Ectodermal cell (in vitro differentiated cells): ENCODE measurements around the gene FOXO6.

ENCODE experiments used
- H3K27ac ChIP-seq: 2 replicates; pipeline ENCODE4 v1.7.0; 2013; ENCODE audit warnings: mild to moderate bottlenecking, low read depth, low read length; ENCODE audit not compliant: insufficient read depth, poor library complexity, severe bottlenecking
- H3K27me3 ChIP-seq: 2 replicates; pipeline ENCODE4 v1.7.0; 2013; ENCODE audit warnings: mild to moderate bottlenecking, low read length; ENCODE audit not compliant: insufficient read depth, control insufficient read depth, poor library complexity, severe bottlenecking
- H3K36me3 ChIP-seq: one replicate; pipeline ENCODE4 v1.7.0; 2013; ENCODE audit warnings: low read length; ENCODE audit not compliant: control insufficient read depth, insufficient read depth
- H3K4me1 ChIP-seq: one replicate; pipeline ENCODE4 v1.7.0; 2013; ENCODE audit warnings: low read length; ENCODE audit not compliant: control insufficient read depth, insufficient read depth
- H3K4me3 ChIP-seq: 2 replicates; pipeline ENCODE4 v1.7.0; 2013; ENCODE audit warnings: low read depth, low read length, control low read depth; ENCODE audit not compliant: insufficient read depth
- H3K9me3 ChIP-seq: 2 replicates; pipeline ENCODE4 v1.7.0; 2013; ENCODE audit warnings: mild to moderate bottlenecking, low read length, moderate library complexity; ENCODE audit not compliant: control insufficient read depth
- WGBS, 2 experiments: methylation state at CpG; one replicate each; pipeline ENCODE4 v1.1.7; 2013; ENCODE audit warnings: missing lambda C conversion rate in 2 of 2; 5-methylcytosine and 5-hydroxymethylcytosine counted together

FOXO6 gene

GRCh38 chr1:41378222-41378621, 17.0 kb downstream of the FOXO6 start:
- no peaks in the 10 kb centered on the region for H3K9me3 ChIP-seq
- H3K27me3 ChIP-seq = peaks cover 35% of the 10 kb centered on the region
- no peak overlapping the region for H3K4me3 ChIP-seq
- peaks cover 13% of the 10 kb centered on the region for H3K4me1 ChIP-seq
- no peaks in the 10 kb centered on the region for H3K36me3 ChIP-seq
- WGBS, 2 experiments = 91 to 92% methylated on average over 4 of the region's 4 CpGs
- H3K27ac ChIP-seq = no peak overlapping the region

GRCh38 chr1:41378999-41379737, 17.9 kb downstream of the FOXO6 start:
- H3K4me1 ChIP-seq = peaks cover 20% of the 10 kb centered on the region
- peaks cover 44% of the 10 kb centered on the region for H3K27me3 ChIP-seq
- H3K27ac ChIP-seq = no peak overlapping the region
- no peaks in the 10 kb centered on the region for H3K36me3 ChIP-seq
- no peaks in the 10 kb centered on the region for H3K9me3 ChIP-seq
- no peak overlapping the region for H3K4me3 ChIP-seq
- WGBS, 2 experiments = 92 to 94% methylated on average over 4 of the region's 4 CpGs

GRCh38 chr1:41379738-41380130, 18.5 kb downstream of the FOXO6 start:
- 88% methylated on average over 6 of the region's 6 CpGs for WGBS, 2 experiments
- peaks cover 50% of the 10 kb centered on the region for H3K27me3 ChIP-seq

GRCh38 chr1:41380195-41380594, 19.0 kb downstream of the FOXO6 start:
- Histone ChIP-seq H3K9me3 (no peaks in the 10 kb centered on the region), H3K4me3 (no peak overlapping the region), H3K27ac (no peak overlapping the region), H3K36me3 (no peaks in the 10 kb centered on the region), H3K4me1 (peaks cover 20% of the 10 kb centered on the region), H3K27me3 (peaks cover 54% of the 10 kb centered on the region)
- 80 to 87% methylated on average over 2 of the region's 2 CpGs for WGBS, 2 experiments

More at GRCh38 chr1:41379738-41380130, 18.5 kb downstream of the FOXO6 start:
- H3K4me3 ChIP-seq = no peak overlapping the region
- H3K4me1 ChIP-seq = peaks cover 20% of the 10 kb centered on the region
- H3K27ac ChIP-seq = no peak overlapping the region
- no peaks in the 10 kb centered on the region for H3K9me3 ChIP-seq
- H3K36me3 ChIP-seq = no peaks in the 10 kb centered on the region

GRCh38 chr1:41380979-41381691, 19.9 kb downstream of the FOXO6 start:
- Histone ChIP-seq H3K4me3 (peak overlapping the region; percentile 28), H3K27me3 (peaks cover 64% of the 10 kb centered on the region), H3K9me3 (no peaks in the 10 kb centered on the region), H3K27ac (no peak overlapping the region), H3K36me3 (no peaks in the 10 kb centered on the region), H3K4me1 (peaks cover 20% of the 10 kb centered on the region)
- 32 to 35% methylated on average over 29 of the region's 29 CpGs for WGBS, 2 experiments

GRCh38 chr1:41381692-41382479, 20.7 kb downstream of the FOXO6 start:
- WGBS, 2 experiments = 2% methylated on average over 105 to 110 of the region's 112 CpGs
- H3K27me3 ChIP-seq = peaks cover 71% of the 10 kb centered on the region
- H3K36me3 ChIP-seq = no peaks in the 10 kb centered on the region
- no peak overlapping the region for H3K27ac ChIP-seq
- H3K9me3 ChIP-seq = no peaks in the 10 kb centered on the region
- peaks cover 25% of the 10 kb centered on the region for H3K4me1 ChIP-seq
- peak overlapping the region; percentile 28 for H3K4me3 ChIP-seq

GRCh38 chr1:41382480-41383090, 21.4 kb downstream of the FOXO6 start:
- peaks cover 73% of the 10 kb centered on the region for H3K27me3 ChIP-seq
- peak overlapping the region; percentile 6 for H3K4me3 ChIP-seq
- WGBS, 2 experiments = 1 to 2% methylated on average over 48 of the region's 48 CpGs
- H3K36me3 ChIP-seq = no peaks in the 10 kb centered on the region
- no peaks in the 10 kb centered on the region for H3K9me3 ChIP-seq
- no peak overlapping the region for H3K27ac ChIP-seq
- H3K4me1 ChIP-seq = peaks cover 31% of the 10 kb centered on the region

GRCh38 chr1:41383094-41383852, 22.0 kb downstream of the FOXO6 start:
- no peaks in the 10 kb centered on the region for H3K36me3 ChIP-seq
- H3K9me3 ChIP-seq = no peaks in the 10 kb centered on the region
- peaks cover 38% of the 10 kb centered on the region for H3K4me1 ChIP-seq
- no peak overlapping the region for H3K27ac ChIP-seq
- H3K27me3 ChIP-seq = peaks cover 73% of the 10 kb centered on the region
- peak overlapping the region; percentile 11 for H3K4me3 ChIP-seq
- 4% methylated on average over 45 of the region's 45 CpGs for WGBS, 2 experiments

- Histone ChIP-seq H3K4me3 (no peak overlapping the region), H3K36me3 (no peaks in the 10 kb centered on the region), H3K4me1 (peaks cover 47% of the 10 kb centered on the region), H3K9me3 (no peaks in the 10 kb centered on the region), H3K27me3 (peaks cover 73% of the 10 kb centered on the region), H3K27ac (no peak overlapping the region)
Measured at GRCh38 chr1:41384579-41384978, 23.3 kb downstream of the FOXO6 start.
